Naive thymus-derived CD8-positive, alpha-beta T cell (primary cell): ENCODE data around the gene CASK. TPM values are rescaled to one million over a fixed set of nuclear protein-coding genes. Genes with fewer than 3 reads are reported as not detected.

Experiments used
- ATAC-seq, 2 donors: fragments of 150-1000 bp; cut with Tn5 transposase in 1 of 2; sonication (Bioruptor Pico), chemical (Tn5 transposase) in 1 of 2; 1 replicate in 1 of 2; 2 replicates in 1 of 2; pipeline ENCODE4 v1.10.0; 2021; ENCODE audit warnings: mild to moderate bottlenecking in 2 of 2, moderate library complexity in 2 of 2
- POLR2A ChIA-PET: fragments of 350-600 bp; sonication (Branson Sonifier 250); formaldehyde crosslinking; loops from one replicate; lab custom pipeline; 2021; ENCODE audit warnings: antibody characterized with exemption; lab: Charles Lee
- DNase-seq, 10 donors: peaks; one replicate each; pipeline versions ENCODE4 v3.0.0 to v3.0.0-alpha.2; 2020 to 2022
- H3K27ac Mint-ChIP-seq, 10 donors: one replicate each; pipeline ENCODE4 v1.8.0; 2020 to 2022; ENCODE audit warnings: mild to moderate bottlenecking in 10 of 10, mixed read lengths in 10 of 10, moderate library complexity in 4 of 10, inconsistent platforms in 1 of 10
- H3K27me3 Mint-ChIP-seq, 5 donors: one replicate each; pipeline ENCODE4 v1.8.0; 2021 to 2022; ENCODE audit warnings: mixed read lengths in 5 of 5
- H3K36me3 Mint-ChIP-seq, 3 donors: one replicate each; pipeline ENCODE4 v1.8.0; 2020 to 2022; ENCODE audit warnings: mixed read lengths in 3 of 3, mild to moderate bottlenecking in 2 of 3, inconsistent platforms in 1 of 3
- H3K4me1 Mint-ChIP-seq, 4 donors: one replicate each; pipeline ENCODE4 v1.8.0; 2021 to 2022; ENCODE audit warnings: mixed read lengths in 4 of 4
- H3K4me3 Mint-ChIP-seq, 10 donors: one replicate each; pipeline ENCODE4 v1.8.0; 2020 to 2022; ENCODE audit warnings: mild to moderate bottlenecking in 10 of 10, mixed read lengths in 10 of 10, moderate library complexity in 6 of 10, inconsistent platforms in 1 of 10
- H3K9me3 Mint-ChIP-seq, 9 donors: one replicate each; pipeline ENCODE4 v1.8.0; 2020 to 2022; ENCODE audit warnings: mixed read lengths in 9 of 9, mild to moderate bottlenecking in 3 of 9, inconsistent platforms in 1 of 9, moderate library complexity in 1 of 9
- polyA plus RNA-seq, 3 donors: library from polyadenylated mRNA; unstranded; fragments of 300-500 nt; fragmentation: Illumina TruSeq; gene quantifications; one replicate each; pipeline ENCODE4 v1.2.3, GENCODE V29; 2021
- total RNA-seq, 8 experiments: library from RNA in 2 of 8; stranded (reverse) in 2 of 8; gene quantifications; one replicate each; pipeline ENCODE4 v1.2.3 and lab custom pipeline; 2021 to 2026

Gene CASK
- total and polyA plus RNA-seq, 5 experiments from 2014 or later: 4.6 to 90.4 (median 16.1) TPM

DNA sequence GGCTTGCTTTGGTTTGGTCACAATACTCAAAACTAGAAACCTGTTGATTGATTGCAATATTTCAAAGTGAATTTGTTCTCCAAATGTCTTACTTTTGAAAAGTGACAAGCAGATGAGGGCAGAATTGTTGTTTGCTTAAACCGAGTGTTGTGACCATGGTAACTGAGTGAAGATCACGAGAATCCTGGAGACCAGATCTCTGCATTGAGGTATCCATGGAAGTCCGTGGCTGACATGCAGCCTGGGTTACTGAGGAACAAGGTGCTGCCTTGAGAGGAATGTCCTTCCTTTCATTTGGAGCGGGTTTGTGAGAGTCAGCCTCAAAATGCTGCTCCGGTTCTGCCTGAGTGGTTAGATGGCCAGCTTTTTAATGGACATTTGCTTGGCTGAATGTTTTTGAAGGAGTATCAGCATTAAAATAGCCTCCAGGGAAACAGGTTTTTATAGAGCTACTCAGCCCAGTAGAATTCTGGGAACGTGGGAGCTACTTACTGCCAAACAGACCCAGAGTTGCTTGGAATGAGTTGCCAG, 444.9 kb downstream of the CASK start:
- ATAC-seq: no peak
- no peaks in the 10 kb centered on the region for H3K4me1 Mint-ChIP-seq

DNA sequence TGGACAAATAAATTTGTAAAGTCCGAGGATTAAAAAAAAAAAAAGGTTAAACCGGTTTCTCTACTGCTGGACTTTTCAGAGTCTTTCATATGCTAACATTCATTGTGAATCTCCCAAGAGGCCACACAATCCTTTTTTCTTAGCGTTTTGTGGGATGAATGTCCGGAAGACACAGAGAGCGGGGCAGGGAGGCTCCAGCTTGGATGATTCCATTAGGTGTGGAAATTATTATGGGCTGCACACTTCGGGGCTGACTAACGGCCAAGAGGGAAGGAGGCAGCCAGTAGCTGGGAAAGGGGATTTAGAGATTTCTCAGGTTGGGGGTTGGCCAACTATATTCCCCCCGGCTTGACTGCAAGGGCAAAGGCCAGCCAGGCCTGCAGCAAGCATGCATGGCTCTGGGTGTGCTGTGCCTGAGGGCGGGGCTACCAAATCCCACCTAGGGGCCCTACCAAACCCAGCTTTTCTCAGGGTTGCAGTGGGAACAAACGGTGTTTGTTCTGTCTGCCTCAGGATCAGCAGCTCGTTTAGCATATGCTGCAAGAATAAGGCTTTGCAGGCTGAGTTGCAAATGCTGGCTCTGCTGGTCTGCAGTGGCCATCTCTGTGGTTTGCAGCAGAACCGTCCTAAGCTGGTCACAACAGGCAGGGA, 447.6 kb downstream of the CASK start:
- Mint-ChIP-seq H3K27ac (peak overlapping the region in 1 of 10 donors; percentile 51), H3K4me3 (no peak overlapping the region), H3K4me1 (no peaks in the 10 kb centered on the region), H3K36me3 (no peaks in the 10 kb centered on the region), H3K27me3 (no peaks in the 10 kb centered on the region), H3K9me3 (no peaks in the 10 kb centered on the region)
- no peak for ATAC-seq
- no peak for DNase-seq
- POLR2A ChIA-PET: no interaction called here

More for the DNA sequence above, 444.9 kb downstream of the CASK start:
- POLR2A ChIA-PET: no interaction called here
- no peak for DNase-seq
- no peaks in the 10 kb centered on the region for H3K36me3 Mint-ChIP-seq
- H3K9me3 Mint-ChIP-seq: no peaks in the 10 kb centered on the region
- H3K27me3 Mint-ChIP-seq: no peaks in the 10 kb centered on the region
- H3K4me3 Mint-ChIP-seq: no peak overlapping the region
- no peak overlapping the region for H3K27ac Mint-ChIP-seq

DNA sequence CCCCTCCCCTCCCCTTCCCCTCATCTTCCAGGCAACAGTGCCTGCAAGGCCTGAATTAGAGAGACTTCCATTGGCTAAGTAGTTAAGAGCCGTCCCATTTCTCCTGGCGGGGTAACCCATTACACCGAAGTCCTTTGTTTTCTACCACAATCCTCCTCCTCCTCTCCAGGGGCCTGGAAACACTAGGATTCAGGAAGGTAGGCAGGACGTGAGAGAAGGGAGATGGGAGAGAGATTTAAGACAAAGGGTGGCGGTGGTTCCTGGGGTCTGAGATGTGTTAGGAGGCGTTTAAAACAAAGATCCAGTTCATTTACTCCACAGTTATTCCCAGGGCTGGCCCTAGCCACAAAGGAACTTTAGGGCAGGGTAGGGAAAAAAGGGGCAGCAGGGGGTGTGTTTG, 448.2 kb downstream of the CASK start:
- Mint-ChIP-seq H3K4me3 (no peak overlapping the region), H3K27ac (peak overlapping the region in 1 of 10 donors; percentile 51)

DNA sequence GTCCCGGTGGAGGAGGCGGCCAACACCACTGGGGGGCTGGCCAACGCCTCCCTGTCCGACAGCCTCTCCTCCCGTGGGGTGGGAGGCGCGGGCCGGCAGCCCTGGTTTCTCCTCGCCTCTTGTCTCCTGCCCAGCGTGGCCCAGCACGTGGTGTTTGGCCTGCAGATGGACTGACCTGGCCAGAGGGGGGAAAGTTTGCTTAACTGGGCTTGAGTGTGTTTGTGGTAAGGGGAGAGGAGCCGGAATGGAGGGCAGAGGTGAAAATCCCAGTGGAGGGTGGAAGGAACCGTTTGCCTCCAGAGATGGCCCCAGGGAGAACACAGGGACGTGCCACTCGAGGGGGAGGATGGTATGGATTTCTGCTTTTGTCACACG, 448.6 kb downstream of the CASK start:
- Mint-ChIP-seq H3K27ac (peak overlapping the region in 1 of 10 donors; percentile 51), H3K4me1 (no peaks in the 10 kb centered on the region), H3K27me3 (no peaks in the 10 kb centered on the region), H3K36me3 (no peaks in the 10 kb centered on the region), H3K4me3 (no peak overlapping the region), H3K9me3 (no peaks in the 10 kb centered on the region)
- POLR2A ChIA-PET: no interaction called here
- DNase-seq (no peak), ATAC-seq (no peak)

More for the DNA sequence above, 448.2 kb downstream of the CASK start:
- H3K27me3 Mint-ChIP-seq: no peaks in the 10 kb centered on the region
- DNase-seq (no peak), ATAC-seq (no peak)
- no peaks in the 10 kb centered on the region for H3K36me3 Mint-ChIP-seq
- no peaks in the 10 kb centered on the region for H3K4me1 Mint-ChIP-seq
- POLR2A ChIA-PET: no interaction called here
- no peaks in the 10 kb centered on the region for H3K9me3 Mint-ChIP-seq

DNA sequence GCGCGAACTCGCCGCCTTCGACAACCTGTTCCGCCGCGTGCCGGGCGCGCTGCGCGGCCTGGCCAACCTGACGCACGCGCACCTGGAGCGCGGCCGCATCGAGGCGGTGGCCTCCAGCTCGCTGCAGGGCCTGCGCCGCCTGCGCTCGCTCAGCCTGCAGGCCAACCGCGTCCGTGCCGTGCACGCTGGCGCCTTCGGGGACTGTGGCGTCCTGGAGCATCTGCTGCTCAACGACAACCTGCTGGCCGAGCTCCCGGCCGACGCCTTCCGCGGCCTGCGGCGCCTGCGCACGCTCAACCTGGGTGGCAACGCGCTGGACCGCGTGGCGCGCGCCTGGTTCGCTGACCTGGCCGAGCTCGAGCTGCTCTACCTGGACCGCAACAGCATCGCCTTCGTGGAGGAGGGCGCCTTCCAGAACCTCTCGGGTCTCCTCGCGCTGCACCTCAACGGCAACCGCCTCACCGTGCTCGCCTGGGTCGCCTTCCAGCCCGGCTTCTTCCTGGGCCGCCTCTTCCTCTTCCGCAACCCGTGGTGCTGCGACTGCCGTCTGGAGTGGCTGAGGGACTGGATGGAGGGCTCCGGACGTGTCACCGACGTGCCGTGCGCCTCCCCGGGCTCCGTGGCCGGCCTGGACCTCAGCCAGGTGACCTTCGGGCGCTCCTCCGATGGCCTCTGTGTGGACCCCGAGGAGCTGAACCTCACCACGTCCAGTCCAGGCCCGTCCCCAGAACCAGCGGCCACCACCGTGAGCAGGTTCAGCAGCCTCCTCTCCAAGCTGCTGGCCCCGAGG, 449.2 kb downstream of the CASK start:
- H3K27ac Mint-ChIP-seq: no peak overlapping the region
- ATAC-seq (no peak), DNase-seq (no peak)
- H3K36me3 Mint-ChIP-seq: no peaks in the 10 kb centered on the region
- no peaks in the 10 kb centered on the region for H3K4me1 Mint-ChIP-seq
- POLR2A ChIA-PET: no interaction called here
- H3K4me3 Mint-ChIP-seq: no peak overlapping the region
- no peaks in the 10 kb centered on the region for H3K27me3 Mint-ChIP-seq
- H3K9me3 Mint-ChIP-seq: no peaks in the 10 kb centered on the region

DNA sequence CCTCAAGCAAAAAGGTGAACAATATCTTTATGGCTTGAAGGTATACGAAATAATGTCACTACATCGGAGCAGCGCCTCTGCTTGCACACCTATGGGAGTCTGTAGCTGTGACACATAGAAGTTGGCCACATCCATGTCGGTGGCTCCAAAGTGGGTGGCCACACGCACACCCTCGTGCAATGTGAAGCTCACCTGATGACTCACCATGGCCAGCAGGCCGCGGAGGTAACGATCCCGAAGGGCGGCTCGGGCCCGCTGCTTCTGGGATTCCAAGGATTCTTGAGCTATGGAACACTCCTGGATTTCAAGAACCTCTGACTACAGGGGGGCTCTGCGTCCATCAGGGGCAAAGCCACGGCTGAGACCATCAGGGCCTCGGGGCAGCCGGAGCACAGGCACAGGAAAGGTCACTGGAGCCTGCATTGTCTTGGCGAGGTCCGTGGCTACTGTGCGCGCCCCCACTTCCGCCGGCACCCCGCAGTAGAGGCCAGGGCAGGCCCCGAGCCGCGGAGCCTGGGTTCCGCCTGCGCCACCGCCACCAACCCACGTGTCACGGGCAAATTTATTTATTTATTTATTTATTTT, 451.0 kb downstream of the CASK start:
- POLR2A ChIA-PET: no interaction called here
- DNase-seq (no peak), ATAC-seq (no peak)
- Mint-ChIP-seq H3K4me1 (no peaks in the 10 kb centered on the region), H3K4me3 (no peak overlapping the region), H3K27ac (no peak overlapping the region), H3K36me3 (no peaks in the 10 kb centered on the region), H3K9me3 (no peaks in the 10 kb centered on the region), H3K27me3 (no peaks in the 10 kb centered on the region)

DNA sequence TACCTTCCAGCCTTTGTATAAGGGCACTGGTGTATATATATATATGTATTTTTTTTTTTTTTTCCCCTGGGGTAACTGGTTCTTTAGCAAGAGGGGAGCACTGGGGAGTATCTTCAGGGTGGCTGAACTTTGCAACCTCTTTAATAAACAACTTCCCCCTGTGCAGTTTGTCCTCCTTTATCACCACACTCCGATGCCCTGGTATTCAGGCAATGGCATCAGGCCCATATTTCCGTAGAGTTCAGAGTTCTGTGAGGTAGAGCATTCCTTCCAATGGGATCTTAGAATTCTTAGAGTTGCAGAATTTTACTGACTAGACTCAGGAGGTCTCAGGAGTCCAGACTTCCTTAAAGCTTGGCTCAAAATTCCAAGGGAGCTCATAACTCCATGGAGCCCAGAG, 451.6 kb downstream of the CASK start:
- POLR2A ChIA-PET: no interaction called here

DNA sequence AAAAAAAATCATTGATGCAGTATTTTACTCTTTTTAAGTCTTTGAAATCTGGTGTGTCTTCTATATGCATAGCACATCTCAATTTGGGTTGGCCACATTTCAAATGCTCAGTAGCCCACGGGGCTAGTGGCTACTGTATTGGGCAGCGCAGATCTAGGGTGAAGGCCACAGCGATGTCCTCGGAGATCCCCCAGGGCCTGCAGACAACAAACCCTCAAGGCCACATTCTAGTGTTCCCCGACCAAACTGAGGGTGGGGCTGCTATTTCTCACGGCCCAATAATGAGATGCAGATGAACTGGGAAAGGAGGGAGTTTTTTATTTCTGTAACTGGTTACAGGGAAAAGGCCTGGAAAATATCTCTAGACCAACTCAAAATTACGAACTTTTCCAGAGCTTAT, 452.6 kb downstream of the CASK start:
- H3K36me3 Mint-ChIP-seq: no peaks in the 10 kb centered on the region
- POLR2A ChIA-PET: no interaction called here
- H3K4me1 Mint-ChIP-seq: no peaks in the 10 kb centered on the region
- no peak overlapping the region for H3K27ac Mint-ChIP-seq
- ATAC-seq: no peak
- no peaks in the 10 kb centered on the region for H3K9me3 Mint-ChIP-seq
- no peaks in the 10 kb centered on the region for H3K27me3 Mint-ChIP-seq
- DNase-seq: no peak
- H3K4me3 Mint-ChIP-seq: no peak overlapping the region

More for the DNA sequence above, 451.6 kb downstream of the CASK start:
- Mint-ChIP-seq H3K36me3 (no peaks in the 10 kb centered on the region), H3K4me1 (no peaks in the 10 kb centered on the region), H3K27ac (no peak overlapping the region), H3K4me3 (no peak overlapping the region), H3K9me3 (no peaks in the 10 kb centered on the region), H3K27me3 (no peaks in the 10 kb centered on the region)
- no peak for DNase-seq
- ATAC-seq: no peak

DNA sequence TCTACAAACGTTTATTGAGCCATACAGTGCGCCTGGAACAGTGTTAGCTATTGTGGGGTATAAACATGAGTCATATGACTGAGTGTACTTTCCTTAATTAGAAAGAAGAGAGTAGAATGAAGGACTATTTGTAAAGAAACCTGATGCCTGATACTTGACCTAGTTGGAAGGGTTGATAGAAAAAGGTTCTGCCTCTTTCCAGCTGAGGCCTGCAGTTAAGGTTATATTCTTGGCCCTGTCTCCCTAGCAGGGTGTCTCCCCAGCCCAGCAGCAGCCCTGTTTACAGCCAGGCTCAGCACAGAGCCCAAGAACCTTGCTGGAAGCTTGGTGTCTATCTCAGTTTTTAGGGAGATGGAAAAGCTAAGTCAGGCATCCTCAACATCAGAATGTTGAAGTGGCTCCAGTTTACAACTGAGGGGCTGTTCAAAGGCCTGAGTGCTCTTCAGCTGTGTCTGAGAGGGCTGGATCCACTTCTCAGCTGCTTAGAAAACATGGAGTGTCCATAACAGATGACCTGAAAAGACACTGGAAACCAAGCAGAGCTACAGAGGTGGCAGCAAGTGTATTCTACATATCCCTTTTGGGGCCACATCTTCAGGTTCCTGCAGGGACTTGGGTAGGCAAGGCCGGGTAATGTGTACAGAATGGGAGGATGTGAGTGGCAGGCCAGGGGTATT, 454.6 kb downstream of the CASK start:
- Mint-ChIP-seq H3K4me3 (no peak overlapping the region), H3K27ac (no peak overlapping the region), H3K27me3 (no peaks in the 10 kb centered on the region), H3K9me3 (no peaks in the 10 kb centered on the region), H3K36me3 (no peaks in the 10 kb centered on the region), H3K4me1 (no peaks in the 10 kb centered on the region)
- no peak for ATAC-seq
- POLR2A ChIA-PET: no interaction called here
- no peak for DNase-seq

Other genes starting within 250 kb of the CASK start
- under 1 TPM; 0.33 to 0.52 TPM for gene GPR34, start 234.6 kb downstream of the CASK start, total RNA-seq
- gene GPR34, start 234.6 kb downstream of the CASK start, polyA plus RNA-seq: under 1 TPM; 0.18 to 0.40 (median 0.27) TPM
- gene GPR82, start 199.4 kb downstream of the CASK start, total RNA-seq: not detected
- under 1 TPM; 0.08 to 0.19 (median 0.10) TPM for gene GPR82, start 199.4 kb downstream of the CASK start, polyA plus RNA-seq